Gastrocnemius medialis (tissue), 4 donors: Measurements from ENCODE around the gene TARP.

Source experiments
- ATAC-seq, 2 donors: fragments of 150-250 bp; one replicate each; pipeline ENCODE4 v1.9.1; 2016
- DNase-seq, 2 donors: peaks; one replicate each; pipeline ENCODE4 v3.0.0-alpha.2; 2019
- H3K27ac ChIP-seq, 4 donors: fragments of 200-600 bp; sonication (generic); 1 replicate in 1 of 4; 2 replicates in 3 of 4; pipeline ENCODE4 v1.5.1; 2016 to 2018; ENCODE audit warnings: mild to moderate bottlenecking in 2 of 4, moderate library complexity in 1 of 4
- H3K27me3 ChIP-seq, 3 donors: fragments of 200-600 bp; sonication (generic) in 2 of 3; 1 replicate in 1 of 3; 2 replicates in 2 of 3; pipeline versions ENCODE4 v1.5.1 to v1.6.0; 2016 to 2019; ENCODE audit warnings: mild to moderate bottlenecking in 1 of 3, moderate library complexity in 1 of 3
- H3K36me3 ChIP-seq, 2 donors: fragments of 200-600 bp; sonication (generic) in 1 of 2; one replicate each; pipeline ENCODE4 v1.5.1; 2017 to 2018
- H3K4me1 ChIP-seq, 2 donors: fragments of 200-600 bp; sonication (generic) in 1 of 2; one replicate each; pipeline ENCODE4 v1.5.1; 2016 to 2017; ENCODE audit warnings: mild to moderate bottlenecking in 2 of 2
- H3K4me3 ChIP-seq, 4 donors: fragments of 200-600 bp; sonication (generic) in 3 of 4; 1 replicate in 1 of 4; 2 replicates in 3 of 4; pipeline ENCODE4 v1.5.1; 2016 to 2019; ENCODE audit warnings: mild to moderate bottlenecking in 2 of 4
- H3K9me3 ChIP-seq, 3 donors: fragments of 200-600 bp; sonication (generic) in 2 of 3; 1 replicate in 1 of 3; 2 replicates in 2 of 3; pipeline ENCODE4 v1.5.1; 2016 to 2019
- CTCF ChIP-seq, 5 experiments: fragments of 450-650 bp in 3 of 5; fragments of 200-600 bp in 2 of 5; sonication (generic) in 2 of 5; IDR thresholded peaks in 4 of 5; conservative IDR thresholded peaks in 1 of 5; 1 replicate in 4 of 5; 2 replicates in 1 of 5; pipeline ENCODE4 v1.5.1; 2016 to 2019; ENCODE audit warnings: antibody characterized with exemption in 5 of 5, mild to moderate bottlenecking in 3 of 5, moderate library complexity in 3 of 5
- POLR2A ChIP-seq, 2 donors: fragments of 450-650 bp; IDR thresholded peaks; one replicate each; pipeline ENCODE4 v1.6.1; 2017; ENCODE audit warnings: antibody characterized with exemption in 2 of 2, mild to moderate bottlenecking in 2 of 2, moderate library complexity in 2 of 2
- in situ Hi-C, 4 donors: fragments of 200-750 bp; cut with MboI; loops; one replicate each; pipeline versions ENCODE4 v1.15.0 to v1.8.0; 2017; ENCODE audit warnings: low sequenced_read_pairs in 4 of 4
- intact Hi-C: fragments of 100-400 bp; cut with DNase I; formaldehyde crosslinking; loops from one replicate; pipeline ENCODE4 v1.15.1; 2023; ENCODE audit warnings: low total_unique reads

The TARP gene

GRCh38 chr7:38273286-38273995 lies at the start of gene TARP:
Gene TARP, minus strand, starts transcription at chr7:38273636.
- no peak within 1 kb of the TSS for H3K4me3 ChIP-seq
- intact Hi-C loops (no loop called here), in situ Hi-C loops (no loop called here)
- no peaks in the 10 kb centered on the region for H3K4me1 ChIP-seq
- no peak for ATAC-seq
- H3K36me3 ChIP-seq, result no peaks in the 10 kb centered on the region
- no peaks in the 10 kb centered on the region for H3K27me3 ChIP-seq
- H3K9me3 ChIP-seq, result no peaks in the 10 kb centered on the region
- no peak within 1 kb of the TSS for H3K27ac ChIP-seq
- DNase-seq, result no peak
- TF ChIP-seq POLR2A (IDR thresholded peaks at IDR 0.05) (no peak), CTCF (IDR thresholded peaks at IDR 0.05 in 4 of 5, conservative IDR thresholded peaks at IDR 0.05 in 1 of 5) (no peak)

GRCh38 chr7:38323156-38323555 lies 49.7 kb upstream of the TARP start:
- in situ Hi-C loops (no loop called here), intact Hi-C loops (no loop called here)
- DNase-seq (no peak), ATAC-seq (no peak)
- Histone ChIP-seq H3K9me3 (no peaks in the 10 kb centered on the region), H3K27ac (no peak overlapping the region), H3K27me3 (no peaks in the 10 kb centered on the region), H3K4me3 (no peak overlapping the region), H3K4me1 (no peaks in the 10 kb centered on the region), H3K36me3 (no peaks in the 10 kb centered on the region)
- TF ChIP-seq CTCF (IDR thresholded peaks at IDR 0.05 in 4 of 5, conservative IDR thresholded peaks at IDR 0.05 in 1 of 5) (no peak), POLR2A (IDR thresholded peaks at IDR 0.05) (no peak)

- Histone ChIP-seq H3K4me3 (no peak overlapping the region), H3K36me3 (no peaks in the 10 kb centered on the region), H3K9me3 (no peaks in the 10 kb centered on the region), H3K4me1 (no peaks in the 10 kb centered on the region), H3K27me3 (no peaks in the 10 kb centered on the region), H3K27ac (no peak overlapping the region)
- TF ChIP-seq CTCF (IDR thresholded peaks at IDR 0.05 in 4 of 5, conservative IDR thresholded peaks at IDR 0.05 in 1 of 5), result no peak
- TF ChIP-seq POLR2A (IDR thresholded peaks at IDR 0.05), result no peak
- DNase-seq (no peak), ATAC-seq (no peak)
- intact Hi-C loops (no loop called here), in situ Hi-C loops (no loop called here)
Measured at GRCh38 chr7:38322461-38322860, 49.0 kb upstream of the TARP start.

GRCh38 chr7:38321967-38322366 lies 48.5 kb upstream of the TARP start:
- intact Hi-C loops (no loop called here), in situ Hi-C loops (no loop called here)
- no peaks in the 10 kb centered on the region for H3K9me3 ChIP-seq
- no peaks in the 10 kb centered on the region for H3K4me1 ChIP-seq
- no peaks in the 10 kb centered on the region for H3K27me3 ChIP-seq
- no peak for DNase-seq
- ATAC-seq, result no peak
- H3K36me3 ChIP-seq, result no peaks in the 10 kb centered on the region
- TF ChIP-seq POLR2A (IDR thresholded peaks at IDR 0.05), result no peak
- no peak for TF ChIP-seq CTCF (IDR thresholded peaks at IDR 0.05 in 4 of 5, conservative IDR thresholded peaks at IDR 0.05 in 1 of 5)
- no peak overlapping the region for H3K4me3 ChIP-seq
- no peak overlapping the region for H3K27ac ChIP-seq

GRCh38 chr7:38321515-38321944 lies 48.1 kb upstream of the TARP start:
- H3K27me3 ChIP-seq, result no peaks in the 10 kb centered on the region
- H3K4me1 ChIP-seq, result no peaks in the 10 kb centered on the region
- no peaks in the 10 kb centered on the region for H3K9me3 ChIP-seq
- ATAC-seq (no peak), DNase-seq (no peak)
- TF ChIP-seq CTCF (IDR thresholded peaks at IDR 0.05 in 4 of 5, conservative IDR thresholded peaks at IDR 0.05 in 1 of 5), result no peak
- no peak for TF ChIP-seq POLR2A (IDR thresholded peaks at IDR 0.05)
- in situ Hi-C loops, result no loop called here
- intact Hi-C loops, result no loop called here
- no peak overlapping the region for H3K27ac ChIP-seq
- no peaks in the 10 kb centered on the region for H3K36me3 ChIP-seq
- no peak overlapping the region for H3K4me3 ChIP-seq
